LNCAP (cell line): ENCODE results near the gene SOCS3.

Experiments
- CTCF ChIP-seq: fragments of 450-650 bp; IDR thresholded peaks from 2 replicates; pipeline ENCODE4 v1.5.1; 2017; ENCODE audit warnings: mild to moderate bottlenecking

Gene SOCS3

GRCh38 chr17:78351449-78352006 is 8.3 kb downstream of the SOCS3 start:
- TF ChIP-seq CTCF = no peak

- no peak for TF ChIP-seq CTCF
These were observed 9.8 kb downstream of the SOCS3 start for GRCh38 chr17:78349891-78350642.

GRCh38 chr17:78348055-78348770 is 11.7 kb downstream of the SOCS3 start:
- no peak for TF ChIP-seq CTCF

GRCh38 chr17:78347453-78347852 is 12.4 kb downstream of the SOCS3 start:
- TF ChIP-seq CTCF = no peak

GRCh38 chr17:78346605-78347250 is 13.1 kb downstream of the SOCS3 start:
- no peak for TF ChIP-seq CTCF

GRCh38 chr17:78345791-78346494 is 13.9 kb downstream of the SOCS3 start:
- no peak for TF ChIP-seq CTCF

GRCh38 chr17:78345172-78345571 is 14.7 kb downstream of the SOCS3 start:
- TF ChIP-seq CTCF = no peak
